Suprapubic skin (tissue), 3 donors: Measurements from ENCODE around the gene ZNF385A.

ENCODE experiments used
- CTCF ChIP-seq, 2 donors: fragments of 200-600 bp in 1 of 2; fragments of 450-650 bp in 1 of 2; sonication (generic) in 1 of 2; IDR thresholded peaks; one replicate each; pipeline ENCODE4 v1.5.1; 2016 to 2019; ENCODE audit warnings: antibody characterized with exemption in 2 of 2, mild to moderate bottlenecking in 1 of 2, moderate library complexity in 1 of 2
- EP300 ChIP-seq: sonication (generic); formaldehyde crosslinking; IDR thresholded peaks from one replicate; pipeline ENCODE4 v1.6.1; 2017; ENCODE audit warnings: antibody characterized with exemption
- POLR2A ChIP-seq, 2 donors: fragments of 450-650 bp; IDR thresholded peaks; one replicate each; pipeline ENCODE4 v1.6.1; 2017; ENCODE audit warnings: antibody characterized with exemption in 2 of 2, mild to moderate bottlenecking in 2 of 2, moderate library complexity in 2 of 2

- no peak for TF ChIP-seq CTCF (IDR thresholded peaks at IDR 0.05)
- no peak for TF ChIP-seq POLR2A (IDR thresholded peaks at IDR 0.05)
- no peak for TF ChIP-seq EP300
Observed at GRCh38 chr12:54423816-54424150, 39.2 kb upstream of the ZNF385A start.
